GM03348 (cell line): ENCODE data around the gene SREK1.
A peak's percentile ranks its signal among the peaks of the same experiment; 100 is the strongest.
"Not testable (repeated sequence)": the region's sequence is repeated elsewhere in the genome, so short reads cannot be mapped to it uniquely, and the experiment has no call there.

Experiments used
- DNase-seq: peaks from one replicate; pipeline ENCODE4 v3.0.0; 2012; ENCODE audit warnings: low spot score

SREK1 gene, protein sequence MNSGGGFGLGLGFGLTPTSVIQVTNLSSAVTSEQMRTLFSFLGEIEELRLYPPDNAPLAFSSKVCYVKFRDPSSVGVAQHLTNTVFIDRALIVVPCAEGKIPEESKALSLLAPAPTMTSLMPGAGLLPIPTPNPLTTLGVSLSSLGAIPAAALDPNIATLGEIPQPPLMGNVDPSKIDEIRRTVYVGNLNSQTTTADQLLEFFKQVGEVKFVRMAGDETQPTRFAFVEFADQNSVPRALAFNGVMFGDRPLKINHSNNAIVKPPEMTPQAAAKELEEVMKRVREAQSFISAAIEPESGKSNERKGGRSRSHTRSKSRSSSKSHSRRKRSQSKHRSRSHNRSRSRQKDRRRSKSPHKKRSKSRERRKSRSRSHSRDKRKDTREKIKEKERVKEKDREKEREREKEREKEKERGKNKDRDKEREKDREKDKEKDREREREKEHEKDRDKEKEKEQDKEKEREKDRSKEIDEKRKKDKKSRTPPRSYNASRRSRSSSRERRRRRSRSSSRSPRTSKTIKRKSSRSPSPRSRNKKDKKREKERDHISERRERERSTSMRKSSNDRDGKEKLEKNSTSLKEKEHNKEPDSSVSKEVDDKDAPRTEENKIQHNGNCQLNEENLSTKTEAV

DNA sequence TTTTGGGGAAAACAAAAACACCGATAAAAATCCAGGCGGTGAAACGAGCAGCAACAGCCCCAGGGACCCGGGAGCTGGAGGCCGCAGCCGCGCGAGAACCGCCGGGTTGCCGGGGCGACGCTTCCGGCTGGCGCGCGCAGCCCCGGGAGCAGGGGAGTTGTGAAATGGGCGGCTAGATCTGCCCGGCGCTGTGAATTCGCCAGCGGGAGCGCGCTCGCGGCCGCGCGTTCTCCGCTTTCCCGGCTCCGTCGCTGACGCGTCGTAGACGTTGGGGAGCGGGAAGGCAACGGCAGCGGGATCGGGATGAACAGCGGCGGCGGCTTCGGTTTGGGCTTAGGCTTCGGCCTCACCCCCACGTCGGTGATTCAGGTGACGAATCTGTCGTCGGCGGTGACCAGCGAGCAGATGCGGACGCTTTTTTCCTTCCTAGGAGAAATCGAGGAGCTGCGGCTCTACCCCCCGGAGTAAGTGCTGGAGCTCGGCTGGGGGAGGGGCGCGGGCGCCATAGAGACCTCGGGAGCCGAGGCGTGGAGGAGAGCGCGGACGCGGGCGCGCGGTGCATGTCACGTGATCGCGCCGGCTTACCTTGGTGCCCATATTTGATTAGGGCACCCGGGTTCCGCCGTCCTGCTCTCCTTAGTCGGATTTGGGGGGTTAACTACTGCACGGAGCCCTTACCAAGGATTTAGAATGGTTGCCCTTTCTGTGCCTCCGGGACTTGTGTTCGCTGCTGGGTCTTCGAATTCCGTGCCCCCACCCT, at the start of gene SREK1:
Gene SREK1 (plus strand): TSS at position 227 of the 760 bp plus-strand sequence. CDS start 77 bp downstream, at position 304.
- peak; percentile 98 for DNase-seq

DNA sequence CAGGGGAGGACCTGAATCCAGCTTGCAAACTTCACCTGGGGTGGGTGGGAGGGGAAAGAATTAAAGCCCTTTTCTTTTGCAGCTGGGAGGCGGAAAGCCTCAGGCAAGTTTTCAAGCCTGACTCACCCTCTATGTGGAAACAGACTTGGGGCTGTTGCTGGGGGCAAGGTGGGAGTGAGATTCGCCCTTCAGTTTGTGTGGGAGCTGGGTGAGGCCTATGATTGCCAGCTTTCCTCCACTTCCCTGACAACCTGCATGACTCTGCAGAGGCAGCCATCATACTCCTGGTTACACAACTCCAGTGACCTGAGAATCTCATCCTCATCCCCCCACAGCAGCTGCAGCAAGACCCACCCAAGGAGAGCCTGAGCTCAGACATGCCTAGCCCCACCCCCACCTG, 43.2 kb upstream of the SREK1 start:
- no peak for DNase-seq

DNA sequence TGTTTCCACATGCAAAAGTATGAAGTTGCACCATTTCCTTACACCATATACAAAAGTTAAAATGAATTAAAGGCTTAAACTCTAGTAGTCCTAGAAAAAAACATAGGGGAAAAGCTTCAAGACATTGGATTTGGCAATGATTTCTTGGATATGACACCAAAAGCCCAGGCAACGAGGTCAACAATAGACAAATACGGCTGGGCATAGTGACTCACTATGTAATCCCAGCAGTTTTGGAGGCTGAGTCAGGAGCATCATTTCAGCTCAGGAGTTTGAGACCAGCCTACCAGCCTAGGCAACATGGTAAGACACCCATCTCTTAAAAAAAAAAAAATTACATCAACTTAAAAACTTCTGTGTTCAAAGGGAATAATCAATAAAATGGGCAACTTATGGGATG, 30.9 kb upstream of the SREK1 start:
- no peak for DNase-seq

DNA sequence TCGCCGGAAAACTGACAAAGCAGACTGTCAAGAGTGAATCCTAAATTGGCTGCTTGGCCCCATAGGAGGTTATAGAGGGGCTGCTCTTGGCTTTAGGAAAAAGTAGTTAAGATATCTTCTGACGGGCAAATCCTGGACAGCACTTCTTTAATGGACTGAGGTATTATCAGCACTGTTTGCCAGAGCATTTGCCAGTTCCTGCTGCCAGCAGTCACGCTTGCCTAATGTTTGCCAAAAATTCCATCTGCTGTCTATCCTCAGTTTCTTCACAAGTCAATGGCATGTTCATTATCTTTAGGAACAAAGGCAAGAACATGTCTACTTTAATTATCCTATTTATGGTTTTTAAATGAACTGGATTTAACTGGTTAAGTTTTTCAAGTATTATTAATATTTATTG, 25.8 kb upstream of the SREK1 start:
- DNase-seq, result no peak

DNA sequence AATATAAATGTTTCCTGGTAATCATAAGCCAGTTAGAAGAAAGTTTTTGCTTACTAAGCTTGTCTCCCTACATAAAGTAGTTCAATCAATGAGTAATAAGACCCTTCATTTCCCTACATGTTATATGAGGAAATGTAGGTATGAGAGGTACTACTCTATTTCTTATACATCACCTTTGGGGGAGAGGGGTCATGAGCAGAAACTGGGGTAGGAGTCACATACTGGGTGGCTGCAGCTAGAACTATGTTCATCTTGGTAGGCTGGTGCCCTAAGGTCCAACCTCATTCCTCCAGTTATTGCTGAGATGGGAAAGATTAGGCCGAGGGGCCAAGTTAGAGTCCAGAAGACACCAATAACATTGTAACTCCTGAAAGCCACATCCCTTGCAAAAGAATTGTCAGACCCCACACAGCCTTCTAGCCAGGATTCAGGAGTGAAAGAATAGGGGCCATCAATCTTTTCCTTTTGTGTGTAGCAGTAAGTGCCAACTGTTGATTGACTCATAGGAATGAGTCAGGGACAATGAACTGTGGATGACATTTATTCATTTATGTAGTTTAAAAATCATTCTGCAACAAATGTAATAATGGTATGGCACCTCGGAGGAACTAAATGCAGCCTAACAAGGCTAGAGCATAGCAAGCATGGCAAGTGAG, 21.6 kb upstream of the SREK1 start:
- DNase-seq, result peak; percentile 11

DNA sequence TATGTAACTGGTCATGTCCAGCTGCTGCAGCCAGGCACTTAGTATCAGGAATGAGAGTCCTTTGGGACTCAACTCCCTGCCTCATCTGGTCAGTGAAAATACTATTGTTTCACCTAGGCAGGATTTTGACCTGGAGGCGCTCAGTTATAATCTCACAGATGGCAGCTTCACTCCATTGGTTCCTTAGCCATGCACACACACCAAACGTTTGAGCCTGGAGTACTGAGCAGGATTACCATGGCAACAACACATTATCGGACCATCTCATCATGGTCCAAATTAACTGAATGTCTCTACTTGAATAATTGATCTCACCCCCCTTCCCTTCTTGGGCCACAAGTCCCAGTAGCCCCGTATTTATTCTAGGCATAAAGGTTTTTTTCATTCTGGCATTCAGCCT, 15.0 kb upstream of the SREK1 start:
- no peak for DNase-seq

DNA sequence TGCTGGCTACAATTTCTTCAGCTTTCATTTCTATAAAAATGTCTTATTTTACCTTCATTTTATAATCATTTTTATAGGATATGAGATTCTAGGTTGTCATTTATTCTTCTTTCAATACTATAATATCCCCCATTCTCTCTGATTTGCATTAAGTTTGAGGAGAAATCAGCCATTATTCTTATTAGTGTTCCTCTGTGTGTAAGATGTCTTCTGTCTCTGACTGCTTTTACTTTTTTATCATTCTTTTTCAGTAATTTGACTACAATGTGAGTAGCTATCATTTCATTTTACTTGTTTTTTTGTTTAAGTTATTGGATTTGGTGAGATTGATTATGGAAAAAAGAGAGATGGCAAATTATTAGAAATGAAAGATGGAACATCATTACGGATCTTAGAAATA, 13.6 kb upstream of the SREK1 start:
- no peak for DNase-seq

DNA sequence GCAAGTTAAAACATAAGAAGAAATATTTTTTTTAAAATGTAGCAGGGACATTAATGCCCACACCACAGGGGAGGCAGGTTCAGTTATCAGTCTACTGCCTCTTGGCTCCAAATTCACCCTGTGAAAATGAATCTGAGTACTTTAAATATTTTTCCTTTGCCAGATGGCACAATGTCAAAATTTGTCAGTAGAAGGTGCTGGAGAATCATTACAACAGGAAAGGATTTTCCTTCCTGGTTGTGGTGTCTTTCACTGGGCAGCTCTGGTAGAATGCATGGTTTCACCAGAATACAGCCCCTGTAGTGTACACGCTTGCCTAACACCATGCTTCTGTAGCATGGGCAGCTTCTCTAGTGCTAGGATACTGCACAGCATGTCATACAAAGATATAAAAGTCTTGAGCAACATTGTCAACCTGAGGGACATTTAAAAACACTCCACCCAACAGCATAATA, 9.7 kb upstream of the SREK1 start:
- no peak for DNase-seq

DNA sequence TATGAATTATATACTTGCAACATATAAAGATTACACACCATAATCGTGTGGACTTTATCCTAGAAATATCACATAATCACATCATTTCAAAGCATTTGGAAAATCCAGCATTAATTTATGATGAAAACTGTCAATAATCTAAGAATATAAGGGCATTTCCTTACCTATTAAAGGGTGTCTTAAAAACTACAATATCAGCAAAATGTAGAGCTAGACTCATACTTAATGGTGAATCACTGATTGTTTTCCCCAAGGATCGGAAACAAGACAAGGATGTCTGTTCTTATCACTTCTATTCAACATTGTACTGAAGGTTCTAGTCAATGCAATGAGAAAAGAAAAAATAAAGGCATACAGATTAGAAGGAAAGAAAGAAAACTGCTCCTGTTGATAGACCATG, 8.0 kb upstream of the SREK1 start:
- no peak for DNase-seq

DNA sequence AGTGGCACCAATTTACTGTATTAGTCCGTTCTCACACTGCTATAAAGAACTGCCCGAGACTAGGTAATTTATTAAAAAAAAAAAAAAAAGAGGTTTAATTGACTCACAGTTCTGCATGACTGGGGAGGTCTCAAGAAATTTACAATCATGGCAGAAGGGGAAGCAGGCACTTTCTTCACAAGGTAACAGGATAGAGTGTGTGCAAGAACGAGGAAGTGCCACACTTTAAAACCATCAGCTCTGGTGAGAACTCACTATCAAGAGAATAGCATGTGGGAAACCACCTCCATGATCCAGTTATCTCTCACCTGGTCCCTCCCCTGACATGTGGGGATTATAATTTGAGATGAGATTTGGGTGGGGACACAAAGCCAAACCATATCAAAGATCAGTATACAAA, 7.2 kb upstream of the SREK1 start:
- not testable (repeated sequence) for DNase-seq

DNA sequence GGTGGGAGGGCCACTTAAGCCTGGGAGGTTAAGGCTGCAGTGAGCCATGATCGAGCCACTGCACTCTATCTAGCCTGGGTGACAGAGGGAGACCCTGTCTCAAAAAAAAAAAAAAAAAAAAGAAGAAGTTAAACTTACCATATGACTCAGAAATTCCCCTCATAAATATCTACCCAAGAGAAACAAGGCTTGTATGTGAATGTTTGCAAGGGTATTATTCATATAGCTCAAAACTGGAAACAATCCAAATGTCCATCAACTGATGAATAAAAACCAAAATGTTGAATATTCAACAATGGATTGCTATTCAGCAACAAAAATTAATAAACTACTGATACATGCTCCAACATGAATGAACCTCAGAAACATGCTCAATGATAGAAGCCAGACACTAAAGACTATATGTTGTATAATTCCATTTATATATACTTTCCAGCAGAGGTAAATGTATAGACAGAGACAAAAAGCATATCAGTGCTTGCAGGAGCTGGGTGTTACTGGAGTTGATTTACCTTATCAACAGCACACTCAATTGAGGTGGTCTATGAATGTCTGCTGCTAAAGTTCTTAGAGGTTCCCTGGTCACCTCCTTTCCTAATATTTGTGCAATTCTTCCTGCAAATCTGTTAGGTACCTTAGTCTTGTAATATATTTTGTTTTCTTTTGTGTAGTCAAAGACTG, 5.3 kb upstream of the SREK1 start:
- no peak for DNase-seq

DNA sequence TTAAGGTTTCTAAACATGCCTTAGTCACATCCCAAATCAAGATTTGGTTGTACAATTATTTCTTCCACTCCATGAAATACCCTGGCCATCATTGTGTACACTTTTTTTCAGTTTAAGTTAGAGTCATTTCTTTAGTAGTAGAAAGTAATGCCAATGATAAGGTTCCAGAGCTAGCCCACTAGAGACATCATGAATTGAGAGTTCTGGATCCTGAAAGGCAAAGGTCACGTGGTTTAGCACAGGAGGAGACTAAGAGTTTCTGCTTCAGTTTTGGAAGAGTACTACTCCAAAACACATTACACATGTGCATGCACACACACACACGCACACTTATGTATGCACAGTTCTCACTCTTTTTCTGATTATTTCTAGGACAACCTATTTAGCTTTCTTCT, 4.8 kb upstream of the SREK1 start:
- no peak for DNase-seq

DNA sequence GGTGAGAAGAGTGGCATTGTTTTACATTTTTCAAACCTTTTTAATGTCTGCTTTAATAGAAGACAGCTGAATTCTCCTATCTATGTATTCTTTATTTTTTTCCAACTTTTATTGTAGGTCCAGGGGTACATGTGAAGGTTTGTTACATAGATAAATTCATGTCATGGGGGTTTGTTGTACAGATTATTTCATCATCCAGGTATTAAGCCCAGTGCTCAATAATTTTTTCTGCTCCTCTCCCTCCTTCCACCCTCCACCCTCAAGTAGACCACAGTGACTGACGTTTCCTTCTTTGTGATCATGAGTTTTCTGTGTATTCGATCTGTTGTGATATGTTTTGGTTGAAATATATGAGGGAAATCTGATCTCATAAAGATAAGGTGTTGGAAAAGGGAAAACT, 1.7 kb upstream of the SREK1 start:
- DNase-seq, result no peak

DNA sequence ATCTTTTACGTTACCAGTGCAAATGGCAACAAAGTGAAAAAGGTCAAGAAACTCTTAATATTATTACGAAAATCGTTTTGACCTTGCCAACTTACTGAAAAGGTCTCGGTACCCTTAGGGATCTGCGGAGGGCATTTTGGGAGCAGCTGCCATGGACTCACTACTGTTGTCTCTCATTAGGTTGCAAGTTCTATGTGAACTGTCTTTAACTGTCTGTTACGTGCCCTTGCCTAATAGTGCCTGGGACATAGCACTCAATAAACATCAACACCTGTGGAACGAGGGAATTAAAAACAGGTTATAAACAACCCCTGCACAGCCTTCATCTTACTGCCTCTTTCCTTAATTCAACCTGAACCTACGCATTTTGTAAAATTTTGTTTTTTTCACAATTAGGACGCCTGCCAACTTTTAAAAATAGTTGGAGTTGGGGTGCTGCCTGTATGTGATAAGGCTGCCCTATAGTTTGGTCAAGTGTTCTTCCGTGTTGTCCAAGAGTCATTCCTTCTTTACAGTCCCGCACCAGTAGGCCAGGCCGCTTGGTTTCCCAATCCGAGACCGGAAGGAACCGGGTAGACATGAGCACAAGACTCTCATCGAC, 527 bp upstream of the SREK1 start:
- DNase-seq, result no peak

DNA sequence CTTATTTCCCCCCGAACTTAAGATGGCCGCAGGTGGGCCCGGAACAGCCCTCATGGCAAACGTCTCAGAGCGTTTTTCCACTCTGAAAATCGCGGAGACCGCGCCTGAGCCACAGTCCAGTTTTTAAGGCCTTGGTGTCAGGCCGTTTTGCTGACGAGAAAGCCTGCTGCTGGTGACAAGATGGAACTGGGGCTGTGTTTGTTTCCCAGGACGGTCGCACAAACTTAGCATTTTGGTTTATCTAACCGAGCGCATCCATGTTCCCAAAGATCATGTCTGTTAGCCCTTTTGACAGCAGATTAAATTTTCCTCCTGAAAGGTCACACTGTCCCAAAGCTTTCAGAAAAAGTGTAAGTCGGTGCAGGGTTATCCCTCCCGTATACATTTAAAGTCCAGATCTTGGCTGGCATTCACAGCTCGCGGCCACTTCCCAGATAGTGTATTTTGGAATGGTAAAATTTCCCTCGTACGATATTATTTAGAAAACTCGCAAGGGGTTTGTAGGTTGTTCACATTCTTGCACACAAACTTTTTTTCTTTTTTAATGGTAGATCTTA, 812 bp downstream of the SREK1 start:
- DNase-seq, result peak; percentile 13

DNA sequence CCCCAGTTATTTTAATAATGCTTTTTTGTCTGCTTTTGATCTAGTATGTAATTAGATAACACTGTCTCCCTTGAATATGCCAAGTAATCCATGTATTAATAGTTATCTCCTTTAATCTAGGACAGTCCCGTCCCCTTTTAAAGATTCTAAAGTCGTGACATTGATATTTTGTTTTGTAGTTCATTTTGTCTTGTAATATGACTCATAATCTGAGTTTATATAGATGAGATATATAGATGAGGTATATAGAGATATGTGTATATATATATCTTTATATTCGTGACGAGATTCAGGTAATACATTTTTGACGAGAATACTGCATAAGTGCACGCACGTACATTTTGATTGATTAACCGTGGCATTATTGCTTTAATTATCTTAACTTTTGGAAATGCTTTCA, 1.6 kb downstream of the SREK1 start:
- no peak for DNase-seq

DNA sequence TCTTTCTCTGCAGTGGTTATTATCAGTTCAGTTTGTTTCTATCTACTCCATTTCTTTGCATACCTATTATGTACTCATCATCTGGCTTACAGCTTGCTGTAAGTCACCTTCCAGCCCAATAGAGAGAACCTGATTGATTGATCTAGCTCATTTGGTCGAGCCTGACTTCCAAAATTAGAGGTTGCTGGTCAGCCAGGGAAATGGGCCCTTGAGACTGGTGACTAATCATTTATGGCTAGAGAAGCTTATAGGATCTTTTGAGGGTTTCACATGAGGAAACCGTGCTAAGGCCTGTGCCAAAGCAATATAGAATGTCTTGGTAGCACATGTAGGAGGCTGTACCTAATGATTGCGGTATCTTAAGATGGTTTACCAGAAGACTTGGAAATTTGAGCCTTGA, 5.8 kb downstream of the SREK1 start:
- no peak for DNase-seq

DNA sequence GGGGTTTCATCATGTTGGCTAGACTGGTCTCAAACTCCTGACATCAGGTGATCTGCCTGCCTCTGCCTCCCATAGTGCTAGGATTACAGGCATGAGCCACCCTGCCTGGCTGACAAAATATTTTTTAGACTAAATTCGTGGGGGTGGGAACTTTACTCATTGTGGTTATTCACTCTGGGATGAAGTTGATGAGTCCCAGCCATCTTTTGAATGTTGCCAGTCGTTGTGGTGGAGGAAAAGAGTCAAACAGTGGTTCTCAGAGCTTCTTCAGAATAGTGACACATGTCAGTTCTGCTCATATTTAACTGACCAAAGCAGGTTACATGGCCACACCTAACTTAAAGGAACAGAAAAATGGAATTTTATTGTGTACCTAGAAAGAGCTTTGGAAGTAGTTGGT, 6.9 kb downstream of the SREK1 start:
- no peak for DNase-seq

DNA sequence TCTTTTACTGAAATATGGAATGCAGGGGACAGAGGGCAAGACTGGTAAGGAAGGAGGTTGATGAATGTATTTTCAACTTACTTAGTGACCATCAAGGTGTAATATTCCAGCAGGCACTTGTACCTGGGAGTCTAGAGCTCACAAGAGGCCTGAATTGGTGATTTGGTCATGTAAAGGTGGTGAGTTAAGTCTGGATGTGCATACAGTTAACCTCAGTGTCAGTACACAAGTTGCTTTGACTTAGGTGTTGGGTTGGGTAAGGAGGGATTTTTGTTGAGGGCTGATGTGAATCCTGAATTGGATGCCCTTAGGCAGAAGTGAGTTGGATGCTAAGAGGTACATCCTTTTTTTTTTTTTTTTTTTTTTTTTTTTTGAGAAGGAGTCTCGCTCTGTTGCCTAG, 7.4 kb downstream of the SREK1 start:
- DNase-seq, result no peak

DNA sequence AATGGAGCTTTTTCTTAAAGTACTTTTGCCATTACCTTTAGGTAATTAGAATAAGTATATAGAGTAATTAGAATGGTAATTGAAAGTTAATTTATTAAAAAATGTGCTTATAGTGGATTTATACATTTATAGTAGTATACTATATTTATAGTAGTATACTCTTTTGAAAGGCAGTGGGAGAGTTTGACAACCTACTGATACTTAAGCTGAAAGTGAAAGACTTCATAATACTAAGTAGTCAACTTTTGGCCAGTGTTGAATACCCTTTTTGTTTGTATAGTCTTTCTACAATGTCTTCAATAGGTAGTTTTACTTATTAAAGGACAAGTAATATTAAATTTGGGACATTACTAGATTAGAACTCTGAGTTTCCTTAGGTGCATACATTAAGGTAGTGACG, 12.9 kb downstream of the SREK1 start:
- no peak for DNase-seq

DNA sequence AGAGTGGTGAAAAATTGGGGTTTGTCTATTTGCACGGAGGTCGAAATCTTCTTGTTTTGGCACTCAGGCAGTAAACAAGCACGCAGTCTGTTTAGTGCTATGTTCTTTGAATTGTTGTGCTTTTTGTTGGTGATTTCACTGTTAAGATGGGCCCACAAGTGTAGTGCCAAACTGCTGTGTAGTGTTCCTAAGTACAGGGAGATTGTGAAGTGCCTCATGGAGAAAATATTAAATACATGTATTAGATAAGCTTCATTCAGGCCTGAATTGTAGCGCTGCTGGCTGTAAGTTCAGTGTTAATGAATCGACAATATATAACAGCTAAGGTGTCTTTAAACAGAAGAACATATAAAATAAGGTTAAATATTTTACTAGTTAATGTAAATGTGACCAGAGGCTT, 17.3 kb downstream of the SREK1 start:
- DNase-seq, result no peak
